Neural progenitor cell (in vitro differentiated cells): ENCODE results near the gene CADPS. TPM values are rescaled to one million over a fixed set of nuclear protein-coding genes. Genes with fewer than 3 reads are reported as not detected.

Source experiments
- DNase-seq: peaks from one replicate; pipeline ENCODE4 v3.0.0-alpha.2; 2016; ENCODE audit warnings: low spot score
- H2AFZ ChIP-seq: fragments of 200-600 bp; sonication (generic); replicated peaks from 2 replicates; pipeline ENCODE4 v1.6.1; 2016; ENCODE audit warnings: antibody characterized with exemption
- H3F3A ChIP-seq: fragments of 200-600 bp; sonication (generic); 2 replicates; pipeline ENCODE4 v1.6.1; 2016; ENCODE audit warnings: antibody characterized with exemption, low read depth
- H3K27ac ChIP-seq: fragments of 200-600 bp; sonication (generic); 2 replicates; pipeline ENCODE4 v1.5.1; 2016; ENCODE audit warnings: mild to moderate bottlenecking
- H3K27me3 ChIP-seq: fragments of 200-600 bp; sonication (generic); 2 replicates; pipeline ENCODE4 v1.6.1; 2016; ENCODE audit warnings: mild to moderate bottlenecking, moderate library complexity
- H3K36me3 ChIP-seq: fragments of 200-600 bp; sonication (generic); 2 replicates; pipeline ENCODE4 v1.5.1; 2016
- H3K4me1 ChIP-seq: fragments of 200-600 bp; sonication (generic); 2 replicates; pipeline ENCODE4 v1.6.1; 2016; ENCODE audit warnings: mixed run types
- H3K4me2 ChIP-seq: fragments of 200-600 bp; sonication (generic); 2 replicates; pipeline ENCODE4 v1.6.1; 2016
- H3K4me3 ChIP-seq: fragments of 200-600 bp; sonication (generic); 2 replicates; pipeline ENCODE4 v1.5.1; 2016
- H3K79me2 ChIP-seq: fragments of 200-600 bp; sonication (generic); 2 replicates; pipeline ENCODE4 v1.6.1; 2016; ENCODE audit warnings: low read depth
- H3K9ac ChIP-seq: fragments of 200-600 bp; sonication (generic); 2 replicates; pipeline ENCODE4 v1.6.1; 2016
- H3K9me3 ChIP-seq: fragments of 200-600 bp; sonication (generic); 2 replicates; pipeline ENCODE4 v1.5.1; 2016; ENCODE audit warnings: low read depth
- H4K20me1 ChIP-seq: fragments of 200-600 bp; sonication (generic); 2 replicates; pipeline ENCODE4 v1.6.1; 2016; ENCODE audit warnings: low read depth
- H3K27ac Mint-ChIP-seq: 3 replicates; pipeline ENCODE4 v1.8.0; 2021; ENCODE audit warnings: mixed read lengths
- H3K27me3 Mint-ChIP-seq: 2 replicates; pipeline ENCODE4 v1.8.0; 2022; ENCODE audit warnings: low read depth, mild to moderate bottlenecking, inconsistent platforms, moderate library complexity, mixed read lengths; ENCODE audit not compliant: insufficient read depth
- H3K36me3 Mint-ChIP-seq: 3 replicates; pipeline ENCODE4 v1.8.0; 2021; ENCODE audit warnings: mixed read lengths
- H3K4me1 Mint-ChIP-seq: 3 replicates; pipeline ENCODE4 v1.8.0; 2021; ENCODE audit warnings: mixed read lengths
- H3K4me3 Mint-ChIP-seq: 3 replicates; pipeline ENCODE4 v1.8.0; 2021; ENCODE audit warnings: mild to moderate bottlenecking, moderate library complexity, mixed read lengths
- H3K9me3 Mint-ChIP-seq: 3 replicates; pipeline ENCODE4 v1.8.0; 2020; ENCODE audit warnings: mixed read lengths
- CTCF ChIP-seq: fragments of 200-600 bp; sonication (generic); IDR thresholded peaks from 2 replicates; pipeline ENCODE4 v1.5.1; 2017; ENCODE audit warnings: antibody characterized with exemption, mild to moderate bottlenecking
- EZH2 ChIP-seq: fragments of 200-600 bp; sonication (generic); IDR thresholded peaks from 2 replicates; pipeline ENCODE4 v1.6.1; 2017; ENCODE audit warnings: antibody characterized with exemption, mild to moderate bottlenecking, moderate library complexity
- EZH2phosphoT487 ChIP-seq: fragments of 200-600 bp; sonication (generic); IDR thresholded peaks from 2 replicates; pipeline ENCODE4 v1.6.1; 2017; ENCODE audit warnings: antibody characterized with exemption
- total RNA-seq: library from RNA; depleted of rRNA; stranded (reverse); fragments of >200 nt; gene quantifications from 2 replicates; pipeline ENCODE4 v1.2.3, GENCODE V29; 2015; ENCODE audit warnings: low replicate concordance

CADPS gene
- total RNA-seq, 1 donor from 2014 or later, result 17.3 TPM

- Mint-ChIP-seq H3K36me3 (peaks cover 2% of the 10 kb centered on the region), H3K9me3 (peaks cover 2% of the 10 kb centered on the region), H3K4me3 (no peak overlapping the region), H3K27ac (no peak overlapping the region), H3K4me1 (peaks cover 39% of the 10 kb centered on the region), H3K27me3 (peaks cover 2% of the 10 kb centered on the region)
- DNase-seq, result no peak
- no peaks in the 10 kb centered on the region for H3F3A ChIP-seq
- no peak overlapping the region for H3K4me3 ChIP-seq
- no peak overlapping the region for H3K4me2 ChIP-seq
- no peak overlapping the region for H3K27ac ChIP-seq
- TF ChIP-seq CTCF (no peak), EZH2 (no peak), EZH2phosphoT487 (no peak)
- H3K9me3 ChIP-seq, result no peaks in the 10 kb centered on the region
- H3K36me3 ChIP-seq, result no peaks in the 10 kb centered on the region
- no peak overlapping the region for H3K9ac ChIP-seq
- H2AFZ ChIP-seq, result no peak overlapping the region
- H3K79me2 ChIP-seq, result no peaks in the 10 kb centered on the region
- no peaks in the 10 kb centered on the region for H3K27me3 ChIP-seq
- H3K4me1 ChIP-seq, result peaks cover 19% of the 10 kb centered on the region
- H4K20me1 ChIP-seq, result no peaks in the 10 kb centered on the region
Measured at GRCh38 chr3:62655691-62656063, 219.5 kb downstream of the CADPS start.

GRCh38 chr3:62655056-62655690 is 220.0 kb downstream of the CADPS start:
- H3K27ac ChIP-seq, result no peak overlapping the region
- Mint-ChIP-seq H3K27me3 (peaks cover 2% of the 10 kb centered on the region), H3K4me3 (no peak overlapping the region)

GRCh38 chr3:62653796-62654195 is 221.4 kb downstream of the CADPS start:
- H3K9ac ChIP-seq, result no peak overlapping the region
- Mint-ChIP-seq H3K4me3 (no peak overlapping the region), H3K9me3 (peaks cover 2% of the 10 kb centered on the region), H3K27me3 (peaks cover 2% of the 10 kb centered on the region), H3K4me1 (peaks cover 40% of the 10 kb centered on the region), H3K36me3 (peaks cover 2% of the 10 kb centered on the region), H3K27ac (no peak overlapping the region)
- no peaks in the 10 kb centered on the region for H3K9me3 ChIP-seq
- DNase-seq, result no peak
- no peak overlapping the region for H2AFZ ChIP-seq
- no peaks in the 10 kb centered on the region for H3K36me3 ChIP-seq
- no peak for TF ChIP-seq EZH2phosphoT487
- TF ChIP-seq EZH2, result no peak
- no peak for TF ChIP-seq CTCF
- H3K4me3 ChIP-seq, result no peak overlapping the region
- H3K27ac ChIP-seq, result no peak overlapping the region
- H3K4me2 ChIP-seq, result no peak overlapping the region
- H3K79me2 ChIP-seq, result no peaks in the 10 kb centered on the region
- peaks cover 19% of the 10 kb centered on the region for H3K4me1 ChIP-seq
- no peaks in the 10 kb centered on the region for H3K27me3 ChIP-seq
- H3F3A ChIP-seq, result no peaks in the 10 kb centered on the region
- no peaks in the 10 kb centered on the region for H4K20me1 ChIP-seq

More at GRCh38 chr3:62655056-62655690, 220.0 kb downstream of the CADPS start:
- no peak for TF ChIP-seq EZH2phosphoT487
- no peak for TF ChIP-seq EZH2
- TF ChIP-seq CTCF, result no peak
- H3K27ac Mint-ChIP-seq, result no peak overlapping the region
- Histone ChIP-seq H3K4me1 (peaks cover 19% of the 10 kb centered on the region), H3K4me3 (no peak overlapping the region), H3K27me3 (no peaks in the 10 kb centered on the region), H3K4me2 (no peak overlapping the region), H3K9me3 (no peaks in the 10 kb centered on the region), H2AFZ (no peak overlapping the region), H3K9ac (no peak overlapping the region), H3K36me3 (no peaks in the 10 kb centered on the region), H4K20me1 (no peaks in the 10 kb centered on the region), H3K79me2 (no peaks in the 10 kb centered on the region), H3F3A (no peaks in the 10 kb centered on the region)
- H3K9me3 Mint-ChIP-seq, result peaks cover 2% of the 10 kb centered on the region
- DNase-seq, result no peak
- H3K4me1 Mint-ChIP-seq, result peaks cover 40% of the 10 kb centered on the region
- H3K36me3 Mint-ChIP-seq, result peaks cover 2% of the 10 kb centered on the region
